K562 (cell line): ENCODE data around the gene BEST4. TPM values are rescaled to one million over a fixed set of nuclear protein-coding genes. Genes with fewer than 3 reads are reported as not detected.

ENCODE experiments used
- ATF1 ChIP-seq, 2 experiments: fragments of 450-650 bp in 1 of 2; IDR thresholded peaks; 2 replicates each; pipeline ENCODE4 v1.6.1; 2016; ENCODE audit warnings: missing compliant biosample characterization in 1 of 2, missing genetic modification characterization in 1 of 2
- EHMT2 ChIP-seq: fragments of 450-650 bp; IDR thresholded peaks from 2 replicates; pipeline ENCODE4 v1.6.1; 2018; ENCODE audit warnings: antibody characterized with exemption
- HDAC8 ChIP-seq: fragments of 450-650 bp; IDR thresholded peaks from 2 replicates; pipeline ENCODE4 v1.6.1; 2016; ENCODE audit warnings: mild to moderate bottlenecking, missing genetic modification characterization, moderate library complexity, missing compliant biosample characterization
- HMG20A ChIP-seq: fragments of 450-650 bp; formaldehyde crosslinking; conservative IDR thresholded peaks from 2 replicates; pipeline ENCODE4 v1.4.0; 2020; ENCODE audit warnings: mild to moderate bottlenecking, mixed read lengths
- LEF1 ChIP-seq: fragments of 450-650 bp; IDR thresholded peaks from 2 replicates; pipeline ENCODE4 v1.6.1; 2016; ENCODE audit warnings: mild to moderate bottlenecking
- MTA3 ChIP-seq: fragments of 450-650 bp; formaldehyde crosslinking; IDR thresholded peaks from 2 replicates; pipeline ENCODE4 v1.6.1; 2017; ENCODE audit warnings: mild to moderate bottlenecking, borderline replicate concordance
- NCOA1 ChIP-seq: fragments of 450-650 bp; IDR thresholded peaks from 2 replicates; pipeline ENCODE4 v1.6.1; 2016; ENCODE audit warnings: low read depth
- SMARCB1 ChIP-seq: IDR thresholded peaks from 2 replicates; pipeline ENCODE4 v1.6.1; 2011; ENCODE audit warnings: improper control_type of control experiment, low read depth; ENCODE audit not compliant: insufficient read length
- TAF15 ChIP-seq: fragments of 200-400 bp; formaldehyde crosslinking; IDR thresholded peaks from 2 replicates; pipeline ENCODE4 v1.6.1; 2017; ENCODE audit warnings: mild to moderate bottlenecking, low read depth, low read length, moderate library complexity
- THRAP3 ChIP-seq: fragments of 450-650 bp; IDR thresholded peaks from 2 replicates; pipeline ENCODE4 v1.6.1; 2016; ENCODE audit warnings: mild to moderate bottlenecking, inconsistent platforms, borderline replicate concordance
- ZNF561 ChIP-seq: fragments of 450-650 bp; formaldehyde crosslinking; conservative IDR thresholded peaks from 2 replicates; pipeline ENCODE4 v1.4.0; 2020; ENCODE audit warnings: mild to moderate bottlenecking, moderate library complexity
- polyA plus RNA-seq, 8 experiments: library from polyadenylated mRNA; depleted of rRNA in 4 of 8; stranded (reverse) in 5 of 8; unstranded in 3 of 8; fragments of >200 nt; fragmentation: Nextera tagmentation in 2 of 8; fragmentation: Illumina TruSeq in 1 of 8; extraction: Ambion mirVana in 2 of 8; extraction: Trizol in 1 of 8; gene quantifications; 2 replicates each; pipeline versions ENCODE4 v1.2.1 to v1.2.3, GENCODE V29; 2011 to 2014; ENCODE audit warnings: inconsistent platforms in 1 of 8, missing spikeins in 1 of 8
- total RNA-seq, 7 experiments: library from RNA; depleted of rRNA in 6 of 7; stranded (reverse); fragments of >200 nt in 6 of 7; fragmentation: Illumina TruSeq in 2 of 7; extraction: Trizol in 2 of 7; gene quantifications; 2 replicates each; pipeline versions ENCODE4 v1.2.1 to v1.2.3, GENCODE V29; 2011 to 2021; ENCODE audit warnings: low replicate concordance in 1 of 7
- TF ChIP-seq, protein P1 (sequence below): fragments of 200-600 bp; sonication (generic); IDR thresholded peaks from one replicate; pipeline ENCODE4 v1.6.1; 2012; ENCODE audit warnings: mild to moderate bottlenecking, low read depth, low read length, inconsistent platforms
- TF ChIP-seq, protein P2 (sequence below): fragments of 450-650 bp; IDR thresholded peaks from 2 replicates; pipeline ENCODE4 v1.6.1; 2016; ENCODE audit warnings: antibody characterized with exemption
- TF ChIP-seq, protein P3 (sequence below): fragments of 200-800 bp; sonication (Bioruptor generic); IDR thresholded peaks from 2 replicates; pipeline ENCODE4 v1.6.1; 2017; ENCODE audit warnings: missing genetic modification characterization, missing compliant biosample characterization

BEST4 gene
- total and polyA plus RNA-seq, 9 of the 15 experiments (the other 6 are each of a cell fraction or from before 2014, with no cell fraction given): 0.07 to 0.11 TPM; not detected in 7

DNA sequence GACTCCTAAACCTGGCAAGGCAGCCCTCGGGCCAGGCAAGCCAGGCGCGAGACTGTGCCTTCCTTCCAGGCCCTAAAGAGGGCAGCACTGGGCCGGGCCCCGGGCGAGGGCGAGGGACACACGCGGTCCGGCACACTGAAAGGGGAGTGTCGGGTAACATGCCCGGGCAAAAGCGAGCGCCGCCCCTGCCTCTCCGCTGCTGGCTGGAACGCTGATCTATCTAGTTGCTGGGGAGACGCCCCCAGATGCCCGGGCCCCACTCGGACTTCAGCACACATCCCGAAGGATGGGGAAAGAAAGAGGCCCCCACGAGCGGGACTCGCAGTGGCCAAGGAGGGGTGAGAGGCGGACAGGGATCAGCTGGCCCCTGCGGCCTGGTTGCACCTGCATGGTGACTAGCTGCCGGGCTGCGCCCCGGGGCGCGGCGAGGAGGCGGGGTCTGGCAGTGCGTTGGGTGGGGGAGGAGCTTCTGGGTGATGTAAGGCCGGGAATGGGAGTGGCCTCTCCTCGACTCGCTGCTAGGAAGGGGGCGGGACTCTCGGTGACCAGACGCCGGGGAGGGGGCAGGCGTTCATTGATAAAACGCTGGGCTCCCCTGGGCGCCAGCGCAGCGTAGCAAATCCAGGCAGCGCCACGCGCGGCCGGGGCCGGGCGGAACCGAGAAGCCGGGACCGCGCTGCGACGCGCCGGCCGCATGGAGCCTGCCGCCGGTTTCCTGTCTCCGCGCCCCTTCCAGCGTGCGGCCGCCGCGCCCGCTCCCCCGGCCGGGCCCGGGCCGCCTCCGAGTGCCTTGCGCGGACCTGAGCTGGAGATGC, 12.0 kb upstream of the BEST4 start, which contains the start of gene PLK3 (continued):
- TF ChIP-seq HDAC8: peak; percentile 41; the same call in 1 of the 2 replicates
- TF ChIP-seq THRAP3: no peak
- TF ChIP-seq ATF1 (CRISPR knock-in tag; IDR thresholded peaks at IDR 0.05): no peak
- TF ChIP-seq ATF1 (tag; IDR thresholded peaks at IDR 0.05): peak; percentile 90
- peak; percentile 78; the same call in 1 of the 2 replicates for TF ChIP-seq LEF1
- peak; percentile 64; the same call in 1 of the 2 replicates for TF ChIP-seq NCOA1
- TF ChIP-seq, protein P1, sequence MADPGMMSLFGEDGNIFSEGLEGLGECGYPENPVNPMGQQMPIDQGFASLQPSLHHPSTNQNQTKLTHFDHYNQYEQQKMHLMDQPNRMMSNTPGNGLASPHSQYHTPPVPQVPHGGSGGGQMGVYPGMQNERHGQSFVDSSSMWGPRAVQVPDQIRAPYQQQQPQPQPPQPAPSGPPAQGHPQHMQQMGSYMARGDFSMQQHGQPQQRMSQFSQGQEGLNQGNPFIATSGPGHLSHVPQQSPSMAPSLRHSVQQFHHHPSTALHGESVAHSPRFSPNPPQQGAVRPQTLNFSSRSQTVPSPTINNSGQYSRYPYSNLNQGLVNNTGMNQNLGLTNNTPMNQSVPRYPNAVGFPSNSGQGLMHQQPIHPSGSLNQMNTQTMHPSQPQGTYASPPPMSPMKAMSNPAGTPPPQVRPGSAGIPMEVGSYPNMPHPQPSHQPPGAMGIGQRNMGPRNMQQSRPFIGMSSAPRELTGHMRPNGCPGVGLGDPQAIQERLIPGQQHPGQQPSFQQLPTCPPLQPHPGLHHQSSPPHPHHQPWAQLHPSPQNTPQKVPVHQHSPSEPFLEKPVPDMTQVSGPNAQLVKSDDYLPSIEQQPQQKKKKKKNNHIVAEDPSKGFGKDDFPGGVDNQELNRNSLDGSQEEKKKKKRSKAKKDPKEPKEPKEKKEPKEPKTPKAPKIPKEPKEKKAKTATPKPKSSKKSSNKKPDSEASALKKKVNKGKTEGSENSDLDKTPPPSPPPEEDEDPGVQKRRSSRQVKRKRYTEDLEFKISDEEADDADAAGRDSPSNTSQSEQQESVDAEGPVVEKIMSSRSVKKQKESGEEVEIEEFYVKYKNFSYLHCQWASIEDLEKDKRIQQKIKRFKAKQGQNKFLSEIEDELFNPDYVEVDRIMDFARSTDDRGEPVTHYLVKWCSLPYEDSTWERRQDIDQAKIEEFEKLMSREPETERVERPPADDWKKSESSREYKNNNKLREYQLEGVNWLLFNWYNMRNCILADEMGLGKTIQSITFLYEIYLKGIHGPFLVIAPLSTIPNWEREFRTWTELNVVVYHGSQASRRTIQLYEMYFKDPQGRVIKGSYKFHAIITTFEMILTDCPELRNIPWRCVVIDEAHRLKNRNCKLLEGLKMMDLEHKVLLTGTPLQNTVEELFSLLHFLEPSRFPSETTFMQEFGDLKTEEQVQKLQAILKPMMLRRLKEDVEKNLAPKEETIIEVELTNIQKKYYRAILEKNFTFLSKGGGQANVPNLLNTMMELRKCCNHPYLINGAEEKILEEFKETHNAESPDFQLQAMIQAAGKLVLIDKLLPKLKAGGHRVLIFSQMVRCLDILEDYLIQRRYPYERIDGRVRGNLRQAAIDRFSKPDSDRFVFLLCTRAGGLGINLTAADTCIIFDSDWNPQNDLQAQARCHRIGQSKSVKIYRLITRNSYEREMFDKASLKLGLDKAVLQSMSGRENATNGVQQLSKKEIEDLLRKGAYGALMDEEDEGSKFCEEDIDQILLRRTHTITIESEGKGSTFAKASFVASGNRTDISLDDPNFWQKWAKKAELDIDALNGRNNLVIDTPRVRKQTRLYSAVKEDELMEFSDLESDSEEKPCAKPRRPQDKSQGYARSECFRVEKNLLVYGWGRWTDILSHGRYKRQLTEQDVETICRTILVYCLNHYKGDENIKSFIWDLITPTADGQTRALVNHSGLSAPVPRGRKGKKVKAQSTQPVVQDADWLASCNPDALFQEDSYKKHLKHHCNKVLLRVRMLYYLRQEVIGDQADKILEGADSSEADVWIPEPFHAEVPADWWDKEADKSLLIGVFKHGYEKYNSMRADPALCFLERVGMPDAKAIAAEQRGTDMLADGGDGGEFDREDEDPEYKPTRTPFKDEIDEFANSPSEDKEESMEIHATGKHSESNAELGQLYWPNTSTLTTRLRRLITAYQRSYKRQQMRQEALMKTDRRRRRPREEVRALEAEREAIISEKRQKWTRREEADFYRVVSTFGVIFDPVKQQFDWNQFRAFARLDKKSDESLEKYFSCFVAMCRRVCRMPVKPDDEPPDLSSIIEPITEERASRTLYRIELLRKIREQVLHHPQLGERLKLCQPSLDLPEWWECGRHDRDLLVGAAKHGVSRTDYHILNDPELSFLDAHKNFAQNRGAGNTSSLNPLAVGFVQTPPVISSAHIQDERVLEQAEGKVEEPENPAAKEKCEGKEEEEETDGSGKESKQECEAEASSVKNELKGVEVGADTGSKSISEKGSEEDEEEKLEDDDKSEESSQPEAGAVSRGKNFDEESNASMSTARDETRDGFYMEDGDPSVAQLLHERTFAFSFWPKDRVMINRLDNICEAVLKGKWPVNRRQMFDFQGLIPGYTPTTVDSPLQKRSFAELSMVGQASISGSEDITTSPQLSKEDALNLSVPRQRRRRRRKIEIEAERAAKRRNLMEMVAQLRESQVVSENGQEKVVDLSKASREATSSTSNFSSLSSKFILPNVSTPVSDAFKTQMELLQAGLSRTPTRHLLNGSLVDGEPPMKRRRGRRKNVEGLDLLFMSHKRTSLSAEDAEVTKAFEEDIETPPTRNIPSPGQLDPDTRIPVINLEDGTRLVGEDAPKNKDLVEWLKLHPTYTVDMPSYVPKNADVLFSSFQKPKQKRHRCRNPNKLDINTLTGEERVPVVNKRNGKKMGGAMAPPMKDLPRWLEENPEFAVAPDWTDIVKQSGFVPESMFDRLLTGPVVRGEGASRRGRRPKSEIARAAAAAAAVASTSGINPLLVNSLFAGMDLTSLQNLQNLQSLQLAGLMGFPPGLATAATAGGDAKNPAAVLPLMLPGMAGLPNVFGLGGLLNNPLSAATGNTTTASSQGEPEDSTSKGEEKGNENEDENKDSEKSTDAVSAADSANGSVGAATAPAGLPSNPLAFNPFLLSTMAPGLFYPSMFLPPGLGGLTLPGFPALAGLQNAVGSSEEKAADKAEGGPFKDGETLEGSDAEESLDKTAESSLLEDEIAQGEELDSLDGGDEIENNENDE: no peak
- TF ChIP-seq HMG20A (CRISPR knock-in tag): no peak
- TF ChIP-seq, protein P2, sequence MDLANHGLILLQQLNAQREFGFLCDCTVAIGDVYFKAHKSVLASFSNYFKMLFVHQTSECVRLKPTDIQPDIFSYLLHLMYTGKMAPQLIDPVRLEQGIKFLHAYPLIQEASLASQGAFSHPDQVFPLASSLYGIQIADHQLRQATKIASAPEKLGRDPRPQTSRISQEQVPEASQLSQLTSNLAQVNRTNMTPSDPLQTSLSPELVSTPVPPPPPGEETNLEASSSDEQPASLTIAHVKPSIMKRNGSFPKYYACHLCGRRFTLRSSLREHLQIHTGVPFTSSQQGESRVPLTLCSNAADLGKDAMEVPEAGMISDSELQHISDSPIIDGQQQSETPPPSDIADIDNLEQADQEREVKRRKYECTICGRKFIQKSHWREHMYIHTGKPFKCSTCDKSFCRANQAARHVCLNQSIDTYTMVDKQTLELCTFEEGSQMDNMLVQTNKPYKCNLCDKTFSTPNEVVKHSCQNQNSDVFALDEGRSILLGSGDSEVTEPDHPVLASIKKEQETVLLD: peak; percentile 89
- no peak for TF ChIP-seq ZNF561 (CRISPR knock-in tag)
- no peak for TF ChIP-seq TAF15
- TF ChIP-seq SMARCB1: peak; percentile 62
- TF ChIP-seq, protein P3, sequence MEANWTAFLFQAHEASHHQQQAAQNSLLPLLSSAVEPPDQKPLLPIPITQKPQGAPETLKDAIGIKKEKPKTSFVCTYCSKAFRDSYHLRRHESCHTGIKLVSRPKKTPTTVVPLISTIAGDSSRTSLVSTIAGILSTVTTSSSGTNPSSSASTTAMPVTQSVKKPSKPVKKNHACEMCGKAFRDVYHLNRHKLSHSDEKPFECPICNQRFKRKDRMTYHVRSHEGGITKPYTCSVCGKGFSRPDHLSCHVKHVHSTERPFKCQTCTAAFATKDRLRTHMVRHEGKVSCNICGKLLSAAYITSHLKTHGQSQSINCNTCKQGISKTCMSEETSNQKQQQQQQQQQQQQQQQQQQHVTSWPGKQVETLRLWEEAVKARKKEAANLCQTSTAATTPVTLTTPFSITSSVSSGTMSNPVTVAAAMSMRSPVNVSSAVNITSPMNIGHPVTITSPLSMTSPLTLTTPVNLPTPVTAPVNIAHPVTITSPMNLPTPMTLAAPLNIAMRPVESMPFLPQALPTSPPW (CRISPR knock-in tag): peak; percentile 92
- peak; percentile 96 for TF ChIP-seq MTA3
- TF ChIP-seq EHMT2: no peak
